GM21360 (cell line): ENCODE data around the gene CLCF1.

Experiments
- ATAC-seq: cut with Tn5 transposase; IDR thresholded peaks from one replicate; pipeline ENCODE4 v1.9.1; 2021; ENCODE audit warnings: mild to moderate bottlenecking, moderate library complexity; ENCODE audit not compliant: unreplicated experiment

CLCF1 gene

GRCh38 chr11:67396587-67397389 lies 23.4 kb upstream of the CLCF1 start:
- ATAC-seq: no peak

- no peak for ATAC-seq
Observed at GRCh38 chr11:67396259-67396581, 22.8 kb upstream of the CLCF1 start.

GRCh38 chr11:67395555-67396258 lies 22.3 kb upstream of the CLCF1 start:
- no peak for ATAC-seq

DNA sequence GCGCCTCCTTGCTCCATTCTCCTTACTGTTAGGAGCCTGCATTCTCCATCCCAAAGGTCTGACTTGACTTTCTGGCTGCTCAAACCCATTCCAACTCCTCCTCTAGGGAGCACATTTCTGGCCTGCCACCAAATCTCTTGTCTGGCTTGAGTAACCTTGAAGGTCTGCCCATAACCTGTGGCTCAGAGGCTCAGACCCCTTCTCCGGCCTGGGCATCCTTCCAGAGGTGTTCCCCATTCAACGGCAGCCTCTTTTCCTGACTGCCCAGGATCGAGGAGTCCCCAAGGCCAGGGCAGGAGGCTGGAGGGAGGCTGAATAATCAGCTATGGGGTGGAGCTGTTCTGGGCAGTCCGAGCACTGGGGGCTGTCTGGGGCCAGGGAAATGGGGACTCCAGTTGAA lies 20.6 kb upstream of the CLCF1 start:
- ATAC-seq: no peak

- no peak for ATAC-seq
Observed at GRCh38 chr11:67393437-67393836, 20.0 kb upstream of the CLCF1 start.

DNA sequence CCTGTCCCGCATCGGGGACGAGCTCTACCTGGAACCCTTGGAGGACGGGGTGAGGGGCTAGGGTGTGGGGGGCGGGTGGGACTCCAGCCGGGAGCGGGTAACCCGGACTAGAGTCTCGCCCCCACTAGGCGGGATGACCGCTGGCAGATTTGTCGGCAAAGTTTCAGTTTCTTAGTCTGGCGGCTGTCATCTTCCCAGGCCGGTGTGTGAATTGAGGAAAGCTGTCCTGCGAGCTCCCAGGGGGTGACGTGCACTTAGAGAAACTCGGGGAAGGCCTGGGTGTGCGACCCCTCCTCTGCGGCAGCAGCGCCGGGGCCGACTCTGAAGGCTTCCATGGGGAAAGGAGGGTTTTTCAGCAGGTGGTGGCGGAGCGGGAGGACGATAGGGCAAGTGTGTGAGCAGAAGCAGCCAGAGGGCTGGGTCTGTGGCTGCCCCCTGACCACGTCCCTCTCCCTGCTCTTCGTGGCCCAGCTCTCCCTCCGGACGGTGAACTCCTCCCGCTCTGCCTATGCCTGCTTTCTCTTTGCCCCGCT lies 18.9 kb upstream of the CLCF1 start:
- peak; percentile 10 for ATAC-seq

DNA sequence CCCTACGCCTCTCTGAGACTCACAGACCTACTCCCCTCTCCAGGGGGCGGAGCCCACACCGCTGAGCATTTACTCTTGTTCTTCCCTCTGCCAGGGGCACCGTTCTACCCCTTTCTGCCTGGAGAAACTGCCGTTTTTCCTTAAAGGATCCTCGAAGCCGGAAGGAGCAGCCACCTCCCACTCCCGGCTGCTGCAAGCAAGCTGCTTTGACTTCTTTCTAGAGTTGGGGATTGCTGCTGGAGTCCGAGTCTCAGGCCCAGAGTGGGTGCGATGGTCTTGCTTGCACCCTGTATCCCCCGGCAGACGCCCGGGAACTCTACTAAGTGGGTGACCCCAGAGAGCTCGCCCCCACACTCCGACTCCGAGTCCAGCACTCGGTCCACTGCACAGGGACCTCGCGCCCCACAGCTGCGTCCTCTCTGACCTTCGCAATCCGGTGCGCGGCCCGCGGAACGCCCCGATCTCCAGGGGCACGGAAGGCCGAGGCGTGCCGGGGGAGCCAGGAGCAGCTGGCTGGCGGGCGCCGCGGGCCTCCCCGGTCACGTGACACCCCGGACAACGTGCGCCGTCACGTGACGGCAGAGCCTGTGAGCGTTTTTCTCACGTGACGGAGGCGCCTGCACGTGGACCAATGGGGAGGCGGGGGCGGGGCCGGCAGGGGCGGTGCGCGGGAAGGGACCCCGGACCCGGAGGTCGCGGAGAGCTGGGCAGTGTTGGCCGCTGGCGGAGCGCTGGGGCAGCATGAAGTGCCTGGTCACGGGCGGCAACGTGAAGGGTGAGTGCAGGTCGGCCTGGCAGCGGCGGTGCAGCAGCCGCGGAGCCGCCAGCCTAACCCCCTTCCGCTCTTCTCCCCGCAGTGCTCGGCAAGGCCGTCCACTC lies 18.1 kb upstream of the CLCF1 start, which contains the start of gene RAD9A:
Gene RAD9A (plus strand): TSS at position 683 of the 879 bp plus-strand sequence. CDS start 59 bp downstream, at position 742.
- peak; percentile 50 for ATAC-seq

GRCh38 chr11:67390947-67391303 lies 17.5 kb upstream of the CLCF1 start:
- ATAC-seq: no peak

DNA sequence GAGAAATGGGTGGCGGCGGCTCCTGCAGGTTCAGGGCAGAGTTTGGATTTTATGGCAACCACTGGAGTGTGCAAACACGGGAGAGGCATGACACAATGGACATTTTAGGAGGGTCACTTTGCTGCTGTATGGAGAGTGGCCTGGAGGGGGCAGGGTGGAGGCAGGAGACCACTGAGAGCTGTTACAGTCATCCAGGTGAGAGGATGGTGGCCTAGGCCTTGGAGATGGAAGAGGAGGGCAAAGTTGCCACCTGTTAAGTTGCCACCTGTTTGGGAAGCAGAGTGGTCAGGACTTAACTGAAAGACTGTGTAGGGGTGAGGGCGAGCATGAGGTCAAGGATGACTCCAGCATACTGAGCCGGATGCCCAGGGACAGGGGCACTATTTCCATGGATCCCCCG lies 16.1 kb upstream of the CLCF1 start:
- ATAC-seq: no peak

- ATAC-seq: no peak
Observed at GRCh38 chr11:67387518-67387917, 14.1 kb upstream of the CLCF1 start.

GRCh38 chr11:67387069-67387468 lies 13.7 kb upstream of the CLCF1 start:
- no peak for ATAC-seq

DNA sequence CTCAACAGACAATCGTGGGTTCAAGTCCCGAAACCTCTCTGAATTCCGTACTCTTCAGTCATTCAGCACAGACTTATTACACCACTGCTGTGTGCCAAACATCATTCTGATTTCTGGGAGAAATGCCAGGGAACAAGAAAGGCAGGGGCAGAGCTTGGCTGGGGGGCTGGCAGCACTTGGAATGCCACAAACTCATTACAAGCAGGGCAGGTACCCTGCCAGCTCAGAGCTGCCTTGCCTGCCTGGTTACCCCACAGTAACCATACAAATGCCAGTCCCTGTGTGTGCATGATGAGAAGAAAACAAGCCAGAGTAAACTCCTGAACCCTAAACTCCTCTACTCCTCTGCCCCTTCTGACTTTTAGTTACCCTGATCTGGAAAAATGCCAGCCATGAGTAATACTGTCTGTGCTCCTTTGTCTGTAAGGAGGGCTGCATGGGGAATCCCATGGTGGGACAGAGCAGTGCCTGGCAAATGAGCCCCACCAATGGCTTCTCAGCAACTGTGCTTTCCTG lies 11.5 kb upstream of the CLCF1 start:
- ATAC-seq: no peak

- ATAC-seq: no peak
Observed at GRCh38 chr11:67382276-67383136, 9.1 kb upstream of the CLCF1 start.

DNA sequence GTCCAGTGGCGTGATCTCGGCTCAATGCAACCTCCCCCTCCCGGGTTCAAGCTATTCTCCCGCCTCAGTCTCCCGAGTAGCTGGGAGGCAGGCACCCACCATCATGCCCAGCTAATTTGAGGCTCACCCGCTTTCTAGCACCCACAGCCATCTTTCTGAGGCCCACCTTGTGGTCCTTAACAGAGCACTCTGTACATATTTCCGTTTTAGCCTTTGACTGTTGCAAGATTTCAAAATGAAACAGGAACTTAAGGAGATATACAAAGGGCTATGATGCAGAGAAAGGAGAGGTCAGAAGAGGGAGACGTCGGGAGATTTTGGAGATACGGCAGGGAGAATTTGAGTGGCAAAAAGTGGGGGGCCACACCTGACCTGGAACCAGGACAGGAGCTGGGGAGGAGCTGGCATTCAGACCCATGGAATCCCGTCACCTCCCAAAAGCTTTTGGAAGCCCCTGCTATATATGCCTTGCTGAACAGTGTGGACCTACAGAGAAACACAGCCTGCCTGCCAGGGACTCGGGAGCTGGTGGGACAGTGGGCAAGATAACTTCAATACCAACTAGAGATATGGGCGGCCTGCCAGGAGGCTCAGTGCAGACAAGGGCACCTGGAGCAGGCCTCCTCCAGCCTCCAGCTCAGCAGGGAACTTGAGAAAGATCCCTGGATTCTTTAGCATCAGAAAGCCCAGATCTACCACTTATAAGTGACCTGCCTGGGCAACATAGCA lies 8.0 kb upstream of the CLCF1 start:
- ATAC-seq: no peak

- ATAC-seq: no peak
Observed at GRCh38 chr11:67379061-67380058, 6.0 kb upstream of the CLCF1 start.

GRCh38 chr11:67378544-67378943 lies 5.1 kb upstream of the CLCF1 start:
- no peak for ATAC-seq

DNA sequence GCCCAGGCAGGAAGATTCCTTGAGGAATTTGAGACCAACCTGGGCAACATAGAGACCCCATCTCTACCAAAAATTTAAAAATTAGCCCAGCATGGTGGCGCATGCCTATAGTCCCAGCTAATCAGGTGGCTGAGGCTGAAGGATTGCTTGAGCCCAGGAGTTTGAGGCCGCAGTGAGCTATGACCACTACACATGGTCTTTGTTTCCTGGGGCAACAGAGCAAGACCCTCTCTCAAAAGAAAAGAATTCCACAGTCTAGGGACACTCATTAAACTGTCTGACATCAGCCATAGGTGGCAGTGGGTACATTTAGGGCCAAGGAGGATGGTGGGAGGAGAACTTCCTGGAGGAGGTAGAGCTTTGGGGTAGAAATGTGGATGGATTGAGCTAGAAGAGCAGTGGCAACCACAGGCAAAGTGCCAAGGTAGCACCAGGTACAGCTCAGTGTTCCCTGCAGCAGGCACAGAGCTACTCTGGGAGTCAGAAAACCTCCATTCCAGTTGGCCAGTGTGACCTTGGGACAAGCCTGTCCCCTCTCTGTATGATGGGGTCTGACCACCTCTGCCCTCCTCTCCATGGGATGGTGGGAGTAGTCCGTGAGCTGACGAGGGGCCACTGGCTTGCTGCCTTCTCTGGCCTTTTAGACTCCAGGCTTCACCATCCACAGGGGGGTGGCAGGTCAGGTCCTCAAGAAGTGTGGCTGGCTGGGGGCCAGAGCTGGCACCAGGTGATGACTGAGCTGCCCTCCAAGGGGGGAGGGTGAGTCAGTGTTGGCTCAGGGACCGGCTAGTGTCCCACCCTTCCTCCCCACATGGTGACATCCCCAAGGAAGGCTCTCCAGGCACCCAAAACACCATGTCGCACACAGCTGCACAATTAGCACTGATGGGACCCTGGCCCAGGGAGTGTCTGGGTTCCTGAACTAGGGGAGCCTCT lies 3.7 kb upstream of the CLCF1 start:
- ATAC-seq: no peak
